GM19372 (cell line): ENCODE measurements around the gene GTF2H1.

Experiments used
- ATAC-seq: cut with Tn5 transposase; IDR thresholded peaks from one replicate; pipeline ENCODE4 v1.9.1; 2021; ENCODE audit warnings: mild to moderate bottlenecking, low read depth, moderate library complexity; ENCODE audit not compliant: unreplicated experiment

GTF2H1 gene

GRCh38 chr11:18321969-18322711 lies at the start of gene GTF2H1, which contains the start of gene HPS5:
TSS of gene GTF2H1 (plus strand) at chr11:18322567. CDS start at chr11:18333075, 10,508 bp downstream.
TSS of gene HPS5 (minus strand) at chr11:18322140. CDS start at chr11:18317858, 4,282 bp downstream.
- peak; percentile 86 for ATAC-seq

GRCh38 chr11:18277565-18278271 lies 44.6 kb upstream of the GTF2H1 start:
- no peak for ATAC-seq

- ATAC-seq = peak; percentile 84
These were observed 41.8 kb upstream of the GTF2H1 start for GRCh38 chr11:18280438-18281045.

DNA sequence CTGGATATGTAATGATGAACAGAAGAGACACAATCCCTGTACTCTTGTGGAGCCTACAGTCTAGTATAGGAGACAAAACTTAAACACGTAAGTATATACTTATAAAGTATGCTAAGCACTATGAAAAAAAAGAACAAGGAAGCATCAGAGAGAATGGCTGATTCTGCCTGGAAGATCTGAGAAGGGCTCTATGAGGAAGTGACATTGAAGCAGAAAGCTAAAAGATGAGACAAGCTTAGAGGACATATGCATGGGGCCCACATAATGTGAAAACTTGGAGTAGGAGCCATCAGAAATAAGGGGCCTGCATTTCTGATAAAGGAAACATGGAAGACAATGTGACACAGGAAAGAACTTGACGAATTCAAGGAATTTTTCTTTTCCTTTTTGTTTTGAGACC lies 39.7 kb upstream of the GTF2H1 start:
- no peak for ATAC-seq

DNA sequence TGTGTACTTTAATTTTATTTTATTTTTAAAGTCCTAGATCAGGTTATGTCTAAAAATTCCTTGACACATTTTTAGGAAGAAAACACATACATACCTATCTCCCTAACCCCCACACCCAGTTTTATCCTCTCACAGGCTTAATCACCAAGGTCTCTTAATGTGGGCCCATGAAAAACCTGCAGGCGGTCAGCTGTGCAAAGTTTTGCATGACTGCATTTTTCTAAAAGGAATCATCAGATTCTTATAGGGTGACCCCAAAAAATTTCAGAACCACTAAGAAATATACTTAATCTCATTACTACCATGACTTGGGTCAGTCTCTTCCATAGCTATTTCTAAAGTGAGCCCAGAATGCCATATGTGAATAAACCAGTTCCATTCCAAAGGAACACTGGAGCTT lies 36.5 kb upstream of the GTF2H1 start:
- ATAC-seq = no peak

GRCh38 chr11:18288911-18289310 lies 33.5 kb upstream of the GTF2H1 start:
- ATAC-seq = no peak

- no peak for ATAC-seq
These were observed 27.5 kb upstream of the GTF2H1 start for GRCh38 chr11:18294862-18295261.

GRCh38 chr11:18295316-18295715 lies 27.1 kb upstream of the GTF2H1 start:
- ATAC-seq = no peak

- no peak for ATAC-seq
These were observed 22.6 kb upstream of the GTF2H1 start for GRCh38 chr11:18299721-18300120.

GRCh38 chr11:18304745-18305144 lies 17.6 kb upstream of the GTF2H1 start:
- no peak for ATAC-seq

- no peak for ATAC-seq
These were observed 14.8 kb upstream of the GTF2H1 start for GRCh38 chr11:18307461-18308139.

DNA sequence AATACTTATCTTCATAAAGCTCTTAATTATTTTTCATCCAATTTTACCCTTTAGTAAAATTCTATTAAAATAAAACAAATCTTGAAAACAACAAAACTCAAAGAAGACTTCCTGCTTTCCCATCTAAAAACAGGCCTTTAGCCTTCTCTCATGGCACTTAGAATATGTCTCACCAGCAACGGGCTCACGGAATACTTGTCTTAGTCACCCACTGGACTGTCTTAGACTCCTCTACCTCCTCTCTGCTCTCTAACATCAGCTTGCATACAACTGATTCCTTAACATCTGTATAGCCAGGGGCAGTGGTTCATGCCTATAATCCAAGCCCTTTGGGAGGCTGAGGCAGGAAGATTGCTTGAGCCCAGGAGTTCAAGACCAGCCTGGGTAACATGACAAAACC lies 14.1 kb upstream of the GTF2H1 start:
- ATAC-seq = no peak

- ATAC-seq = no peak
These were observed 12.7 kb upstream of the GTF2H1 start for GRCh38 chr11:18309691-18310090.

GRCh38 chr11:18310800-18311340 lies 11.5 kb upstream of the GTF2H1 start:
- no peak for ATAC-seq

- no peak for ATAC-seq
These were observed 10.4 kb upstream of the GTF2H1 start for GRCh38 chr11:18312012-18312411.

GRCh38 chr11:18312663-18313420 lies 9.5 kb upstream of the GTF2H1 start:
- no peak for ATAC-seq

- ATAC-seq = no peak
These were observed 8.2 kb upstream of the GTF2H1 start for GRCh38 chr11:18313965-18314763.

GRCh38 chr11:18314784-18315523 lies 7.4 kb upstream of the GTF2H1 start:
- ATAC-seq = no peak
